ENCODE measurements around the gene TUSC2. TPM values are rescaled to one million over a fixed set of nuclear protein-coding genes. Genes with fewer than 3 reads are reported as not detected.

TUSC2 gene
- total RNA-seq, 1 experiment from 2014 or later = 29.2 TPM

DNA sequence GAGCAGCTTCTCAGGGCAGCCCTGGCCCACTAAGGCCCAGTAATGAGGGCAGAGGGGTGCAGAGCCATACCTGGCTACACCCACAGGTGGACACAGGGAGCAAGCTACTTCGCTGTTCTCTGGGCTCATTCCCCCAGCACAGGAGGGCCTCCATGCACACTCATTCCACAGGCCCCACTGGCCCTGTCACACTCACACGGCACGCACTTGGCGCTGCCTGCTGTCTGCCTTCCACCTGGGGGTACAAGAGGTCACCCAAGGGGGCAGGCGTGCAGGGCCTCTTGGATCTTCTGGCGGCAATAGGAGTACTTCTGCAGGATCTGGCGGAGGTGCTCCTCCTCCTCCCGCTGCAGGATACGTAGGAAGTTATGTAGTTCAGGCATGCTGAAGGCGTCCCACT is 2.3 kb upstream of the TUSC2 start:
- no peaks in the 10 kb centered on the region for H3K27me3 Mint-ChIP-seq (ENCODE audit: unreplicated experiment)
- TF ChIP-seq, protein P1, sequence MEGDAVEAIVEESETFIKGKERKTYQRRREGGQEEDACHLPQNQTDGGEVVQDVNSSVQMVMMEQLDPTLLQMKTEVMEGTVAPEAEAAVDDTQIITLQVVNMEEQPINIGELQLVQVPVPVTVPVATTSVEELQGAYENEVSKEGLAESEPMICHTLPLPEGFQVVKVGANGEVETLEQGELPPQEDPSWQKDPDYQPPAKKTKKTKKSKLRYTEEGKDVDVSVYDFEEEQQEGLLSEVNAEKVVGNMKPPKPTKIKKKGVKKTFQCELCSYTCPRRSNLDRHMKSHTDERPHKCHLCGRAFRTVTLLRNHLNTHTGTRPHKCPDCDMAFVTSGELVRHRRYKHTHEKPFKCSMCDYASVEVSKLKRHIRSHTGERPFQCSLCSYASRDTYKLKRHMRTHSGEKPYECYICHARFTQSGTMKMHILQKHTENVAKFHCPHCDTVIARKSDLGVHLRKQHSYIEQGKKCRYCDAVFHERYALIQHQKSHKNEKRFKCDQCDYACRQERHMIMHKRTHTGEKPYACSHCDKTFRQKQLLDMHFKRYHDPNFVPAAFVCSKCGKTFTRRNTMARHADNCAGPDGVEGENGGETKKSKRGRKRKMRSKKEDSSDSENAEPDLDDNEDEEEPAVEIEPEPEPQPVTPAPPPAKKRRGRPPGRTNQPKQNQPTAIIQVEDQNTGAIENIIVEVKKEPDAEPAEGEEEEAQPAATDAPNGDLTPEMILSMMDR (IDR thresholded peaks at IDR 0.05; ENCODE audit: unreplicated experiment) = no peak
- no peak for DNase-seq
- CTCF ChIA-PET = no interaction called here
- intact Hi-C loops (cut with micrococcal nuclease; ENCODE audit: unreplicated experiment) = no loop called here
- no peaks in the 10 kb centered on the region for H3K9me3 Mint-ChIP-seq (ENCODE audit: low read depth, unreplicated experiment)
- H3K27ac Mint-ChIP-seq (ENCODE audit: unreplicated experiment) = no peak overlapping the region
- H3K4me3 Mint-ChIP-seq (ENCODE audit: low read depth, unreplicated experiment) = no peak overlapping the region
- BruUV-seq (replicated peaks) = no TSS peak
- no peaks in the 10 kb centered on the region for H3K4me1 Mint-ChIP-seq (ENCODE audit: low read depth, unreplicated experiment)
- peaks cover 35% of the 10 kb centered on the region for H3K36me3 Mint-ChIP-seq (ENCODE audit: insufficient read depth, unreplicated experiment)

GRCh38 chr3:50327129-50327528 is 894 bp downstream of the TUSC2 start:
- DNase-seq = no peak
- Mint-ChIP-seq H3K9me3 (ENCODE audit: low read depth, unreplicated experiment) (no peaks in the 10 kb centered on the region), H3K4me1 (ENCODE audit: low read depth, unreplicated experiment) (no peaks in the 10 kb centered on the region), H3K4me3 (ENCODE audit: low read depth, unreplicated experiment) (peak overlapping the region; percentile 82), H3K27ac (ENCODE audit: unreplicated experiment) (peak overlapping the region; percentile 64), H3K27me3 (ENCODE audit: unreplicated experiment) (no peaks in the 10 kb centered on the region), H3K36me3 (ENCODE audit: insufficient read depth, unreplicated experiment) (peaks cover 36% of the 10 kb centered on the region)
- CTCF ChIA-PET = interaction anchor here (1.6 to 1.8 kb wide), 2 partner anchors 10 to 35 kb away, joined by 6 to 14 read pairs; partner anchors contain the start of gene IFRD2
- intact Hi-C loops (cut with micrococcal nuclease; ENCODE audit: unreplicated experiment) = loop anchor here (10.0 kb wide), 1 partner anchor 52 kb away; the partner anchor contains the start of gene LSMEM2
- TF ChIP-seq, protein P1 (IDR thresholded peaks at IDR 0.05; ENCODE audit: unreplicated experiment) = no peak
- BruUV-seq (replicated peaks) = no TSS peak

- CTCF ChIA-PET = no interaction called here
- Mint-ChIP-seq H3K36me3 (ENCODE audit: insufficient read depth, unreplicated experiment) (peaks cover 42% of the 10 kb centered on the region), H3K4me1 (ENCODE audit: low read depth, unreplicated experiment) (no peaks in the 10 kb centered on the region), H3K27ac (ENCODE audit: unreplicated experiment) (no peak overlapping the region), H3K27me3 (ENCODE audit: unreplicated experiment) (no peaks in the 10 kb centered on the region), H3K4me3 (ENCODE audit: low read depth, unreplicated experiment) (no peak overlapping the region), H3K9me3 (ENCODE audit: low read depth, unreplicated experiment) (no peaks in the 10 kb centered on the region)
- intact Hi-C loops (cut with micrococcal nuclease; ENCODE audit: unreplicated experiment) = loop anchor here (10.0 kb wide), 1 partner anchor 51 kb away; the partner anchor contains the start of gene LSMEM2
- no TSS peak for BruUV-seq (replicated peaks)
- no peak for DNase-seq
- TF ChIP-seq, protein P1 (IDR thresholded peaks at IDR 0.05; ENCODE audit: unreplicated experiment) = no peak
Observed at GRCh38 chr3:50326182-50326541, 1.9 kb downstream of the TUSC2 start.

DNA sequence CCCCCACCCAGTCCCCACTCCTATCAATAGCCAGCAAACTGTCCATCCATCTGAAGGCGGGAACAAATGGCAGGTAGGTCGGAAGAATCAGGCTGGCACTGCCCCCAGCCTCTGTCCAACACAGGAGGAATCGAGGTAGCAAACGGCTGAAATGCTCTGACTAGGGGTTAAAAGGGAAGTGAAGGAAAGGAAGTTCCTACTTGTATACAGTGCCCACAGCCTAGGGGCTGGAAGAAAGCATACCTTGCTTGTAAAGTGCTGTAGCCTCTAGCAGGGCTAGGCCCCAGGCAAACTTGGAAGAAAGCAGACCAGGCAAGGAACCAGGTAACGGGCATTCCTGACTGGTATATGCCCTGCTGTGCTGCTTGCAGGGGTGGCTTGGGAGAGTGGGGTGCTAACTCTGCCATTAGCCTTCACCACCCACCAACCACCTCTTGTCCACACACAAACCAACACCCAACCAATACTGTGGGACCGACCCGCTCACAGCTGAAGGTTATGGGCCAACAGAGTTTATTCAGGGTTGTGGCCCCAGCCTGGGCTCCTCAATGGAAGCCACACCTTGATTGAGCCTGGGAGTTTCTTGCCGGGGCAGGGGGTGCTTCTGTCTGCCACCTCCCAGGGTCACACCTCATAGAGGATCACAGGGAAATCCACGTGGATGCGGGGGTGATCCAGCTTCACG is 2.4 kb downstream of the TUSC2 start:
- DNase-seq = no peak
- TF ChIP-seq, protein P1 (IDR thresholded peaks at IDR 0.05; ENCODE audit: unreplicated experiment) = no peak
- BruUV-seq (replicated peaks) = no TSS peak
- H3K27me3 Mint-ChIP-seq (ENCODE audit: unreplicated experiment) = no peaks in the 10 kb centered on the region
- no peak overlapping the region for H3K4me3 Mint-ChIP-seq (ENCODE audit: low read depth, unreplicated experiment)
- H3K27ac Mint-ChIP-seq (ENCODE audit: unreplicated experiment) = no peak overlapping the region
- peaks cover 45% of the 10 kb centered on the region for H3K36me3 Mint-ChIP-seq (ENCODE audit: insufficient read depth, unreplicated experiment)
- H3K4me1 Mint-ChIP-seq (ENCODE audit: low read depth, unreplicated experiment) = no peaks in the 10 kb centered on the region
- intact Hi-C loops (cut with micrococcal nuclease; ENCODE audit: unreplicated experiment) = loop anchor here (10.0 kb wide), 1 partner anchor 51 kb away; the partner anchor contains the start of gene LSMEM2
- CTCF ChIA-PET = interaction anchor here (1.0 to 1.6 kb wide), 2 partner anchors 23 to 26 kb away, joined by 4 to 7 read pairs; partner anchors contain the start of genes HYAL1, HYAL3 and NAA80
- H3K9me3 Mint-ChIP-seq (ENCODE audit: low read depth, unreplicated experiment) = no peaks in the 10 kb centered on the region

Measured in Calu3 (cell line).